ENCODE results near the gene ADARB2.

GRCh38 chr10:1162481-1163203 is 574.7 kb downstream of the ADARB2 start:
- no peak for TF ChIP-seq CTCF (IDR thresholded peaks at IDR 0.05)
- TF ChIP-seq POLR2A (IDR thresholded peaks at IDR 0.05; ENCODE audit: low read depth): no peak
- TF ChIP-seq POLR2AphosphoS5 (IDR thresholded peaks at IDR 0.05): no peak
- TF ChIP-seq EP300 (IDR thresholded peaks at IDR 0.05): no peak

All from esophagus muscularis mucosa (tissue), 4 donors.